Activated CD4-positive, alpha-beta memory T cell treated with anti-CD3 and anti-CD28 coated beads, Interleukin-2, amount 10 ng/mL, durations not matched to agents 7 days and 5 days (primary cell): ENCODE data around the gene GPSM1. TPM values are rescaled to one million over a fixed set of nuclear protein-coding genes. Genes with fewer than 3 reads are reported as not detected.

Experiments
- CTCF ChIA-PET: fragments of 350-600 bp; sonication (Branson Sonifier 250); formaldehyde crosslinking; loops from one replicate; lab custom pipeline; 2021; ENCODE audit warnings: antibody characterized with exemption, inconsistent platforms; lab: Charles Lee
- POLR2A ChIA-PET: fragments of 350-600 bp; sonication (Branson Sonifier 250); formaldehyde crosslinking; loops from one replicate; lab custom pipeline; 2021; ENCODE audit warnings: antibody characterized with exemption; lab: Charles Lee
- DNase-seq: peaks from one replicate; pipeline ENCODE4 v3.0.0-alpha.2; 2020
- H3K27ac Mint-ChIP-seq: one replicate; pipeline ENCODE4 v1.8.0; 2021; ENCODE audit warnings: mild to moderate bottlenecking, mixed read lengths
- H3K27me3 Mint-ChIP-seq: one replicate; pipeline ENCODE4 v1.8.0; 2021; ENCODE audit warnings: mixed read lengths
- H3K36me3 Mint-ChIP-seq: one replicate; pipeline ENCODE4 v1.8.0; 2021; ENCODE audit warnings: low read depth, mixed read lengths
- H3K4me1 Mint-ChIP-seq: one replicate; pipeline ENCODE4 v1.8.0; 2021; ENCODE audit warnings: mixed read lengths
- H3K4me3 Mint-ChIP-seq: one replicate; pipeline ENCODE4 v1.8.0; 2021; ENCODE audit warnings: mild to moderate bottlenecking, mixed read lengths
- H3K9me3 Mint-ChIP-seq: one replicate; pipeline ENCODE4 v1.8.0; 2021; ENCODE audit warnings: mixed read lengths
- total RNA-seq, 2 experiments: library from RNA; stranded (reverse); gene quantifications; one replicate each; pipeline ENCODE4 v1.2.3, GENCODE V29; 2021

Gene GPSM1
- total RNA-seq, 2 experiments from 2014 or later: 6.0 to 6.5 TPM

- Mint-ChIP-seq H3K27me3 (no peaks in the 10 kb centered on the region), H3K36me3 (no peaks in the 10 kb centered on the region), H3K27ac (no peak overlapping the region), H3K4me3 (no peak overlapping the region), H3K4me1 (no peaks in the 10 kb centered on the region), H3K9me3 (no peaks in the 10 kb centered on the region)
- DNase-seq: no peak
- ChIA-PET CTCF (no interaction called here), POLR2A (no interaction called here)
These were observed 32.3 kb upstream of the GPSM1 start for GRCh38 chr9:136295055-136295454.

- Mint-ChIP-seq H3K9me3 (no peaks in the 10 kb centered on the region), H3K4me3 (no peak overlapping the region), H3K4me1 (no peaks in the 10 kb centered on the region), H3K27me3 (no peaks in the 10 kb centered on the region), H3K27ac (no peak overlapping the region), H3K36me3 (no peaks in the 10 kb centered on the region)
- ChIA-PET POLR2A (no interaction called here), CTCF (no interaction called here)
- DNase-seq: no peak
These were observed 31.6 kb upstream of the GPSM1 start for GRCh38 chr9:136295542-136296433.

- Mint-ChIP-seq H3K4me1 (no peaks in the 10 kb centered on the region), H3K27ac (no peak overlapping the region), H3K27me3 (no peaks in the 10 kb centered on the region), H3K36me3 (no peaks in the 10 kb centered on the region), H3K9me3 (no peaks in the 10 kb centered on the region), H3K4me3 (no peak overlapping the region)
- DNase-seq: no peak
- CTCF ChIA-PET: interaction anchor here (0.8 to 1.0 kb wide), 2 partner anchors 12 to 17 kb away, joined by 3 read pairs; no protein-coding TSS in a partner anchor
- POLR2A ChIA-PET: no interaction called here
These were observed 30.8 kb upstream of the GPSM1 start for GRCh38 chr9:136296434-136297015.

GRCh38 chr9:136297016-136297691 is 30.2 kb upstream of the GPSM1 start:
- H3K9me3 Mint-ChIP-seq: no peaks in the 10 kb centered on the region
- no peak overlapping the region for H3K4me3 Mint-ChIP-seq
- no peak for DNase-seq
- no peak overlapping the region for H3K27ac Mint-ChIP-seq
- no peaks in the 10 kb centered on the region for H3K27me3 Mint-ChIP-seq
- no peaks in the 10 kb centered on the region for H3K4me1 Mint-ChIP-seq
- ChIA-PET CTCF (interaction anchor here (0.8 to 1.0 kb wide), 2 partner anchors 13 to 16 kb away, joined by 3 read pairs; no protein-coding TSS in a partner anchor), POLR2A (no interaction called here)
- H3K36me3 Mint-ChIP-seq: no peaks in the 10 kb centered on the region

GRCh38 chr9:136297766-136298735 is 29.3 kb upstream of the GPSM1 start:
- Mint-ChIP-seq H3K27ac (no peak overlapping the region), H3K9me3 (no peaks in the 10 kb centered on the region), H3K4me1 (no peaks in the 10 kb centered on the region), H3K27me3 (no peaks in the 10 kb centered on the region), H3K36me3 (no peaks in the 10 kb centered on the region), H3K4me3 (no peak overlapping the region)
- DNase-seq: no peak
- ChIA-PET POLR2A (no interaction called here), CTCF (no interaction called here)

- no peaks in the 10 kb centered on the region for H3K36me3 Mint-ChIP-seq
- ChIA-PET POLR2A (no interaction called here), CTCF (no interaction called here)
- DNase-seq: no peak
- no peak overlapping the region for H3K27ac Mint-ChIP-seq
- H3K4me3 Mint-ChIP-seq: no peak overlapping the region
- H3K27me3 Mint-ChIP-seq: no peaks in the 10 kb centered on the region
- H3K9me3 Mint-ChIP-seq: no peaks in the 10 kb centered on the region
- H3K4me1 Mint-ChIP-seq: no peaks in the 10 kb centered on the region
These were observed 28.2 kb upstream of the GPSM1 start for GRCh38 chr9:136299116-136299515.

- Mint-ChIP-seq H3K27ac (no peak overlapping the region), H3K9me3 (no peaks in the 10 kb centered on the region), H3K36me3 (no peaks in the 10 kb centered on the region), H3K4me1 (no peaks in the 10 kb centered on the region), H3K27me3 (no peaks in the 10 kb centered on the region), H3K4me3 (no peak overlapping the region)
- ChIA-PET CTCF (no interaction called here), POLR2A (no interaction called here)
- no peak for DNase-seq
These were observed 27.8 kb upstream of the GPSM1 start for GRCh38 chr9:136299541-136299940.

GRCh38 chr9:136300016-136300545 is 27.3 kb upstream of the GPSM1 start:
- ChIA-PET POLR2A (no interaction called here), CTCF (no interaction called here)
- no peak for DNase-seq
- H3K9me3 Mint-ChIP-seq: no peaks in the 10 kb centered on the region
- no peaks in the 10 kb centered on the region for H3K27me3 Mint-ChIP-seq
- no peaks in the 10 kb centered on the region for H3K4me1 Mint-ChIP-seq
- no peak overlapping the region for H3K27ac Mint-ChIP-seq
- no peaks in the 10 kb centered on the region for H3K36me3 Mint-ChIP-seq
- H3K4me3 Mint-ChIP-seq: no peak overlapping the region

GRCh38 chr9:136300866-136301265 is 26.5 kb upstream of the GPSM1 start:
- no peaks in the 10 kb centered on the region for H3K4me1 Mint-ChIP-seq
- H3K9me3 Mint-ChIP-seq: no peaks in the 10 kb centered on the region
- H3K4me3 Mint-ChIP-seq: no peak overlapping the region
- CTCF ChIA-PET: no interaction called here
- no peaks in the 10 kb centered on the region for H3K36me3 Mint-ChIP-seq
- no peaks in the 10 kb centered on the region for H3K27me3 Mint-ChIP-seq
- no peak overlapping the region for H3K27ac Mint-ChIP-seq
- no peak for DNase-seq
- POLR2A ChIA-PET: no interaction called here

- CTCF ChIA-PET: no interaction called here
These were observed 24.8 kb upstream of the GPSM1 start for GRCh38 chr9:136302527-136302926.

GRCh38 chr9:136303066-136303824 is 24.1 kb upstream of the GPSM1 start:
- Mint-ChIP-seq H3K4me3 (no peak overlapping the region), H3K27ac (no peak overlapping the region), H3K36me3 (no peaks in the 10 kb centered on the region), H3K9me3 (no peaks in the 10 kb centered on the region), H3K27me3 (no peaks in the 10 kb centered on the region), H3K4me1 (no peaks in the 10 kb centered on the region)
- CTCF ChIA-PET: no interaction called here
- POLR2A ChIA-PET: no interaction called here
- DNase-seq: no peak

More at GRCh38 chr9:136302527-136302926, 24.8 kb upstream of the GPSM1 start:
- Mint-ChIP-seq H3K27me3 (no peaks in the 10 kb centered on the region), H3K4me1 (no peaks in the 10 kb centered on the region), H3K36me3 (no peaks in the 10 kb centered on the region), H3K27ac (no peak overlapping the region), H3K4me3 (no peak overlapping the region), H3K9me3 (no peaks in the 10 kb centered on the region)
- DNase-seq: no peak
- POLR2A ChIA-PET: no interaction called here
